Lung microvascular endothelial cell (primary cell): ENCODE measurements around the gene TCIRG1. TPM values are rescaled to one million over a fixed set of nuclear protein-coding genes. Genes with fewer than 3 reads are reported as not detected.
"Not testable (repeated sequence)": the region's sequence is repeated elsewhere in the genome, so short reads cannot be mapped to it uniquely, and the experiment has no call there.

ENCODE experiments used
- DNase-seq, 2 donors: peaks; one replicate each; pipeline versions ENCODE4 v3.0.0 to v3.0.0-alpha.2; 2010; ENCODE audit warnings: low read depth in 2 of 2
- total RNA-seq: library from RNA; depleted of rRNA; stranded (reverse); fragments of >200 nt; gene quantifications from 2 replicates; pipeline ENCODE4 v1.2.1, GENCODE V29; 2014

TCIRG1 gene
- total RNA-seq, 1 donor from 2014 or later = 52.0 TPM

GRCh38 chr11:68082481-68082880 is 43.7 kb downstream of the TCIRG1 start:
- DNase-seq = no peak

DNA sequence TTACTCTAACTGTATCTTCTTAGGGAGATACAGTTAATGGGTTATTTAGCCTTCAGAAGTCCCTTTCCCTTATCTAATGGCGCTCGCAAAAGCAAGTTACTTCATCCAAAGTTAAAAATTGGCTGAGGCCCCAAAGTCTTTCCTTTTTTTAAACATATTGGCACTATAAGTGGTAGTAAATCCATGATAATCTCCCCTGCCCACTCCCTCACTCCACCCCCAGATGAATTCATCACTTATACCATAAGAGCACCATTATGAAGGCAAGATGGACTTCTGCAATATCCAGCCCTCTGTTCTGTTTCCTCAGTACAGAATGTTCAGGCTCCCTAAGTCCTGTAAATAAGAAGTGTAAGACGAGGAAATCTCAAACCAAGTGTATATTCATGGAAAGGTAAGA is 44.7 kb downstream of the TCIRG1 start:
- DNase-seq = no peak

DNA sequence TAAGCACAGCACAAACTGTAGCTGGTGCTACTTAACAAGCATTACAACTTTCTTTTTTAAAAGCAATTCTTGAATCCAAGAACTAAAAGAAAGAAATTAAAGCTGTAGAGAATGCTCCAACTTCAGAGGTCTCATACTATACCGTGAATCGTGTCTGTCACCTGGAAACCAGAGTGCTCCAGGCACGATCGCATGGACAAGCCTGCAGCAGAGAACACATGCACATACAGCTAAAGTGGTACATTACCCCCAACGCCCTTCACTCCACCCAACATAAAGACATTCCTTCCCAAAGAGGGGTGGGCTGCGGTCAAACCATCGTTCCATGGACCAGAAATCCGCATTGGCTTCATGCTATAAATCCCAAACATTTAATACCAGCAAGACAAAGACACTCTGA is 50.9 kb downstream of the TCIRG1 start:
- DNase-seq = no peak

GRCh38 chr11:68090287-68090686 is 51.5 kb downstream of the TCIRG1 start:
- no peak for DNase-seq

- peak; percentile 54 for DNase-seq
These were observed 51.9 kb downstream of the TCIRG1 start for GRCh38 chr11:68090706-68091105.

- DNase-seq = no peak
These were observed 53.6 kb downstream of the TCIRG1 start for GRCh38 chr11:68092411-68092810.

DNA sequence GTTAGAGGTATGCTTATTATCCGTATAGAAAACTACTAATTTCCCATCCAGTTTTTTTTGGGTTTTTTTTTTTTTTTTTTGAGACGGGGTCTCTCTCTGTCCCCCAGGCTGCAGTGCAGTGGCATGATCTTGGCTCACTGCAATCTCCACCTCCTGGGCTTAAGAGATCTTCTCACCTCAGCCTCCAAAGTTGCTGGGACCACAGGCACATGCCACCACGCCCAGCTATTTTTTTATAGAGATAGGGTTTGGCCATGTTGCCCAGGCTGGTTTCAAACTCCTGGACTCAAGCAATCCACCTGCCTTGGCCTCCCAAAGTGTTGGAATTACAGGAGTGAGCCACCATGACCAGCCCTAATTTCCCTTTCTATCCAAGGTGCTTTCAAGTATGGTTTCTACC is 54.1 kb downstream of the TCIRG1 start:
- not testable (repeated sequence) for DNase-seq

DNA sequence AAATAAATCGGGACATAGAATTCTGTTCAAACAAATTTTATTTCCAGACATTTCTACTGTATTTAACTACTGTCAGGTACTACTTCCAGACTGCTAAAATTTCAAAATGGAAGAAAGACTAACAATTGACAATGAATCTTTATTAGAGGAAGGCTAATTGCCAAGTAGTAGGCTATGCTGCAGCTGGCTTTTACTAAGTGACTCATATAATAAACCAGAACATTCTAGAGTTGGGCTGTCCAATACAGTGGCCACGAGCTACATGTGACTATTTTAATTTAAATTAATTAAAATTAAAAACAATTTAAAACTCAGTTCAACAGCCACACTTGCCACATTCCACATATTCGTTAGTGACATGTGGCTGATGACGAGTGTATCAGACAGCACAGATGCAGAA is 54.7 kb downstream of the TCIRG1 start:
- no peak for DNase-seq

GRCh38 chr11:68096962-68097361 is 58.1 kb downstream of the TCIRG1 start:
- no peak for DNase-seq

GRCh38 chr11:68099057-68099456 is 60.2 kb downstream of the TCIRG1 start:
- no peak for DNase-seq

DNA sequence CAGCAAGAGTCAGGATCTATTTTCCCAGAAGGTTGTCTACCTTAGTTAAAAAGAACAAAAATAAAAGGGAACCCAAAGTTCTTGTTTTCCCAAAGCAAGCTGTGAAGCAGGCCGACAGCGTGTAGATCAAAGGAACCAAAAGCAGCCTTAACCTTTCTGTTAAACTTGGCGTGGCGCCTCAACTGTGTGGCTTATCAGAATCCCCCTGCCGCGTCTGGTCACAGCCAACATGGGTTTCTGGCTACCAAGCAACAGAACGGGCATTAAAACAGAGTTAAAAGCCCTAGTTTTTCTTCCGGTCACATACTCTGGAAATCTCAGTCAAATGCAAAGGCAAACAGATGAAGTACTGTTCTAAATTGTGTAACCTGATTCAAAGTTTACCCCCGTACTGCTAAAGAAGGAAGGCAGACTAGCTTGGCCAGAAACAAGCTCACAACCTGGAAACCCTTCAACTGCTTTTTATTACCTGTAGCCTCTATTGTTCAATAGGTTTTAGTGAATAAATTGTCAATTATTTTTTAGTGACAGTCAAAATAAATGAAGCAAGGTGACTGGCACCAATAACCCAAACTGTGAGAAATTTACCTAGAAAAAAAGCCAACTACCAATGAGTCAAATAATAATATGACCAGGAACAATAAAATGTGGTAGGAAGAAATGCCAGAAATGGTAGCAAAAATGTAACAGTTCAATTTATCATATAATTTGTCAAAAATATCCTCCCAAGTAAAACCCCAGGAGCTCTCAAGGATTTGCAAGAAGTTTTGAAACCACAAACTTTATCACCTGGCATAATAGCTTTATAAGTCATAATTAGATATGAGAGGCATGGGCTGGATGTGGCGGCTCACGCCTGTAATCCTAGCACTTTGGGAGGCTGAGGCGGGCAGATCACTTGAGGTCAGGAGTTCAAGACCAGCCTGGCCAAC is 60.9 kb downstream of the TCIRG1 start:
- peak; percentile 72 to 95 for DNase-seq

Other genes starting within 250 kb of the TCIRG1 start
- gene UNC93B1, start 34.9 kb upstream of the TCIRG1 start, total RNA-seq = 12.2 and 21.0 TPM in 2 replicates
- 0.20 and 0.44 TPM in 2 replicates for gene ALDH3B1, start 28.7 kb upstream of the TCIRG1 start, total RNA-seq
- gene NDUFS8, start 8.3 kb upstream of the TCIRG1 start, total RNA-seq = 106 and 107 TPM in 2 replicates
- gene CHKA, start 82.4 kb downstream of the TCIRG1 start, total RNA-seq = 19.6 and 25.4 TPM in 2 replicates
- 15.7 and 25.0 TPM in 2 replicates for gene KMT5B, start 174.3 kb downstream of the TCIRG1 start, total RNA-seq
- gene C11orf24, start 232.9 kb downstream of the TCIRG1 start, total RNA-seq = 5.0 and 5.4 TPM in 2 replicates